Fibroblast of the aortic adventitia (primary cell): ENCODE results near the gene RASGEF1C. TPM values are rescaled to one million over a fixed set of nuclear protein-coding genes. Genes with fewer than 3 reads are reported as not detected.

ENCODE experiments used
- DNase-seq: peaks from one replicate; pipeline ENCODE4 v3.0.0-alpha.2; 2010; ENCODE audit warnings: low read depth
- H3K4me3 ChIP-seq: 2 replicates; pipeline ENCODE4 v1.5.1; 2011; ENCODE audit warnings: low read depth, mild to moderate bottlenecking, control low read depth, low read length, moderate library complexity
- total RNA-seq: library from RNA; depleted of rRNA; stranded (reverse); fragments of >200 nt; gene quantifications from 2 replicates; pipeline ENCODE4 v1.2.3, GENCODE V29; 2012; ENCODE audit warnings: low replicate concordance
- TF ChIP-seq, protein P1 (sequence below): IDR thresholded peaks from 2 replicates; pipeline ENCODE4 v1.5.1; 2011; ENCODE audit warnings: mild to moderate bottlenecking, low read length, control low read depth, inconsistent platforms; ENCODE audit not compliant: insufficient read depth

RASGEF1C gene
- total RNA-seq, 1 donor, result not detected

DNA sequence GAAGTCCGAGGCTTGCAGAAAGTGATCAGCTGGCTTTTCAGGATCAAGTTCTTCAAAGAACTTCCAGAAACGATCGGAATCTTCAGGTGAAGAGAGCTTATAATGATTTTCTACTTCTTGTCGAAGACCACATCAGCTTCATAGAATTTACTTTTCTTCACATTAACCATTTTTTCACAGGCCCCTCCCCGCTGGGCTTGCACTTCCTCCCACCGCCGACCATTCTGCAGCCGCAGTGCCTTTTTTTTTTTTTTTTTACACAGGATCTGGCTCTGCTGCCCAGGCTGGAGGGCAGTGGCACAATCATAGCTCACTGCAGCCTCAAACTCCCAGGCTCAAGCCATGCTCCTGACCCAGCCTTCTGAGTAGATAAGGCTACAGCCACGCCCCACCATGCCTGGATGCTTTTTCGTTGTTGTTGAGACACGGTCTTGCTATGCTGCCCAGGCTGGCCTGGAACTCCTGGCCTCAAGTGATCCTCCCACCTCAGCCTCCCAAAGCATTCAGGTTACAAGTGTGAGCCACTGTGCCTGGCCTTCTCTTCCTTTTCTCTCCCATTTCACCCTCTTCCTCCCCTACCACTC is 122.1 kb downstream of the RASGEF1C start:
- H3K4me3 ChIP-seq, result no peak overlapping the region
- no peak for DNase-seq
- TF ChIP-seq, protein P1, sequence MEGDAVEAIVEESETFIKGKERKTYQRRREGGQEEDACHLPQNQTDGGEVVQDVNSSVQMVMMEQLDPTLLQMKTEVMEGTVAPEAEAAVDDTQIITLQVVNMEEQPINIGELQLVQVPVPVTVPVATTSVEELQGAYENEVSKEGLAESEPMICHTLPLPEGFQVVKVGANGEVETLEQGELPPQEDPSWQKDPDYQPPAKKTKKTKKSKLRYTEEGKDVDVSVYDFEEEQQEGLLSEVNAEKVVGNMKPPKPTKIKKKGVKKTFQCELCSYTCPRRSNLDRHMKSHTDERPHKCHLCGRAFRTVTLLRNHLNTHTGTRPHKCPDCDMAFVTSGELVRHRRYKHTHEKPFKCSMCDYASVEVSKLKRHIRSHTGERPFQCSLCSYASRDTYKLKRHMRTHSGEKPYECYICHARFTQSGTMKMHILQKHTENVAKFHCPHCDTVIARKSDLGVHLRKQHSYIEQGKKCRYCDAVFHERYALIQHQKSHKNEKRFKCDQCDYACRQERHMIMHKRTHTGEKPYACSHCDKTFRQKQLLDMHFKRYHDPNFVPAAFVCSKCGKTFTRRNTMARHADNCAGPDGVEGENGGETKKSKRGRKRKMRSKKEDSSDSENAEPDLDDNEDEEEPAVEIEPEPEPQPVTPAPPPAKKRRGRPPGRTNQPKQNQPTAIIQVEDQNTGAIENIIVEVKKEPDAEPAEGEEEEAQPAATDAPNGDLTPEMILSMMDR, result no peak

DNA sequence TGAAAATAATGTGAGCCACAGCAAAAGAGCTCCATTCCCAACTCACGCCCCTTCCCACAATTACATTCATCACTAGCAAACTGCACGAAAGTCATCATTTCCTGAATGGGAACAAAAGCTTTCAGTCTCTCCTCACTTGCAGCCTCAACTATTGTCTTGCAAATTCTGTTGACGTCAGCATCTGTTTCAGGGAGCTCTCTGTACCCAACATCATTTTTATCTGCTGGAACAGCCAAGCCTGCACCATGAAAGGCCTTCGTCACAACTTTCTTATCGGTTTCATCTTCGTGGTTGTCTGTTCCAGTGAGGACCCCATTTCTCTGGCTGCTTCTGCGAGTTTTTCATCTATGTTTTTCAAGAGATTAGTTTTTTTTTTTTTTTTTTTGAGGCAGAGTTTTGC is 123.2 kb downstream of the RASGEF1C start:
- no peak for DNase-seq
- TF ChIP-seq, protein P1, result no peak
- no peak overlapping the region for H3K4me3 ChIP-seq

DNA sequence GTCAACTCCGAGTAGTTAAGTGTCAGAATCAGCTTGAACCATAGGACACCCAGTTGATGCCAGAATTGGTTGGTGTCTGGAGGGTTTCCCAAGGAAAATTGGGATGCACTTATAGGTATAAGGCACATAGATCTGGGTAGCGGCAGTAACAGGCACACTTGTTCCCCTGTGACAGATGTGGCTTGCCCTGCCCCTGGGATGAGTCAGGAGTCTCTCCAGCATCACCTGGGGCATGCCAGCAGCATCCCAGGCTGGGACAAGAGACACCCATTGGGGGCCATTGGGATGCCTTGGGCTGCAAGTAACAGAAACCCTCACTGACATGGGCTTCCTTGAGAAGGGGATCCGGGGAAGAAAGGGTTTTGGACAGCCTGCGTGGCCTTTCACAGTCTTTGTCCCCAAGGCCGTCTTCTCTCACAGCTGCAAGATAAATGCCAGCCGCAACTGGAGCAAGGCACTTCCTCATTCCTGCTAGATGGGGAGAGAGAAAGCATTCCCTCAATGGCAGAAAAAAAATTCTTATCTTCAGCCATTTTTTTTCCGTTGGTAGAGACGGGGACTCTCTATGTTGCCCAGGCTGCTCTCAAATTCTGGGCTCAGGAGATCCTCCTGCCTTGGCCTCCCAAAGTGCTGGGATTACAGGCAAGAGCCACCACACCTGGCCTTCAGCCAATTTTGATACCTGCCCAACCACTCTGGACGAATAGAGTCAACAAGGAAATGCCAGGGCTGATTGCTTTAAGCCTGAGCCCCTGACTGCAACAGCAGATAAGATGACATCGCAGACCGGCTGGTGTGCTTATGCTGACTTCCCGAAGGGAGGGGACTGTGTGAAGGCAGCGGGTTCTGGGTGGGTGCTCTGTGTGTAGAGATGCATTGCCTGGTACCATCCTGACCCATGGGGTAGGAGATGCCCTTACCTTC is 124.1 kb downstream of the RASGEF1C start:
- TF ChIP-seq, protein P1, result no peak
- DNase-seq, result no peak

DNA sequence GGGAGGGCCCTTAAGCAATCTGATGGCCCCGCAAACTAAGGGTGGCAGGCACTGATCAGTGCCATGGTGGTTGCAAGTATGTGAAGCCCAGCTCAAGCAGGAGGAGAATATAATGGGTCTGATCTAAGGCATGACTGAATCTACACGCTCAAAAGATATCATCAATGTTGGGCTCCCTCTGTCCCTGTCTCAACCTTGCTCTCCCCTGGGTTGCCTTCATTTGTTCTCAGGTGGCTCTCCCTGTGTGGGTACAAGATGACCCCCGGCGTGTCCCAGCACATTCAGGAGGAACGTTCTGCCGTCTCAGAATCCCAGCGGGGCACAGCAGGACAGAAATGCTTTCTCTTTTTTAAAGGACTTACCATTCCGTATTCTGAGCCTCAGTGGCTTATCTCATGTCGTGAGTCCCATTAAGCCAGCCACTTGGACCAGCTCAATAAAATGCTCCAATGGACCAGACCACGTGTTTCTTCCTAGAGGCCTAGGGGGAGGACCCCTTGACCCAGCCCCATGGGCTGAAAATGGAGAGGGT is 125.4 kb downstream of the RASGEF1C start:
- DNase-seq, result no peak
- TF ChIP-seq, protein P1, result no peak
- H3K4me3 ChIP-seq, result no peak overlapping the region

More for the DNA sequence above, 124.1 kb downstream of the RASGEF1C start:
- H3K4me3 ChIP-seq, result no peak overlapping the region

DNA sequence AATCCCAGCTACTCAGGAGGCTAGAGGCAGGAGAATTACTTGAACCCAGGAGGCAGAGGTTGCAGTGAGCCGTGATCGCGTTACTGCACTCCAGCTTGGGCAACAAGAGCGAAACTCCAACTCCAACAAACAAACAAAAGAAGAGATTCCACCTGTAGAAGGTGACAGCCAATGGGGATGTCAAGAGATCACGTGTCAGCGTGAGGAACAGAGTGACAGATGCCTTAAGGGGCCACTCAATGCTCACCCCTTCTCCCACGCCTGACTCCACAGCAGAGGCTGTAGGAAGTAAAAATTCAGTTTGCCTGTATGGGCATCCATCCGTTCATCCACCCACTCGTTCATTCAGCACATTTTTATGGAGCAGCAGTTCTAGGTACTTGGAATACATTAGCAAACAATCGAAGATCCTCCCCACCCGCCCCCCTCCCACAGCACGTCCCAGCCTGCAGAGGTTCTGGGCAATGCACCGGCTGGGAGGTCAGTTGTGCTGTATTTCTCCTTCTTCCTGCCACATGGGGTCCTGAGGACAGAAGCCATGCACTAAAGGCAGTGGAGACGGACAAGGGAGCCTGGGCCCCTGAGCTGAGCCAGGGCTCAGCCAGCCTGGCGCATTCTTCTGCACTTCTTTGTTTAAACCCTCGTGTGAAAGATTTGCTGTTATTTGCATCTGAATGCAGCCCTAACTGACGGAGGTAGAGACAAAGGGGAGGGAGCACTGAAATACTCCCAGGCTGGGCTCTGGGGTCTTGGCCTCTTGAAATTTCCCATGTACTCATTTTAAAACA is 126.2 kb downstream of the RASGEF1C start:
- no peak for DNase-seq
- TF ChIP-seq, protein P1, result no peak
- no peak overlapping the region for H3K4me3 ChIP-seq

DNA sequence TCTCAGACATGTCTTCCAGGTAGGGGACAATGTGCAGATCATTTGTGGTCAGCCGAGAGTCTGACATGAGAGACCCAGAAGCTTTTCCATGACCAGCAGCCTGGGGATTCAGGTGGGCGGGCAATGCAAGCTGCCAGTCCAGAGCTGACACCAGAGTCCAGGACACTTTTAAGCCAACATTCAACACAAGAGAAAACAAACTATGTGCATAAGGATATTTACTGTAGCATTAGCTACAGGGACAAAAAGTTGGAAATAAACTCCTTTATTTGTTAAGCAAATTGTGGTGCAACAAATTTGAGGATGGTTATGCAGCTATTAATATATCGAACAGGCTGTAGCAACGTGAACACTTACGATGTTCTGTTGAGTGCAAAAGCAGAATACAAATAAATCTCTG is 127.5 kb downstream of the RASGEF1C start:
- no peak for DNase-seq
- TF ChIP-seq, protein P1, result no peak
- H3K4me3 ChIP-seq, result no peak overlapping the region
